IMR-90 (cell line): Measurements from ENCODE around the gene NHLH2. TPM values are rescaled to one million over a fixed set of nuclear protein-coding genes. Genes with fewer than 3 reads are reported as not detected.

Experiments
- ATAC-seq: fragments of 200-7000 bp; cut with Tn5 transposase; 2 replicates; pipeline ENCODE4 v1.9.1; 2020; ENCODE audit warnings: low read depth, mild to moderate bottlenecking, moderate library complexity
- BruUV-seq: library from RNA; stranded (reverse); fragments of 400-500 nt; replicated peaks from 2 replicates; lab custom pipeline; 2021; lab: Mats Ljungman, UMichigan
- CTCF ChIA-PET: fragments of 300-600 bp; formaldehyde crosslinking; extraction: SDS; loops from one replicate; lab custom pipeline; 2021; ENCODE audit warnings: antibody characterized with exemption; lab: Yijun Ruan, JAX
- POLR2A ChIA-PET: fragments of 300-600 bp; sonication (Branson Sonifier 250); formaldehyde crosslinking; loops from one replicate; lab custom pipeline; 2022; ENCODE audit warnings: antibody characterized with exemption; ENCODE audit not compliant: unreplicated experiment; lab: Charles Lee
- DNase-seq: peaks from one replicate; pipeline ENCODE4 v3.0.0; 2013
- H2AFZ ChIP-seq: replicated peaks from 2 replicates; pipeline ENCODE3; 2013; ENCODE audit warnings: low read length, mild to moderate bottlenecking; ENCODE audit not compliant: poor library complexity
- H2AK5ac ChIP-seq: 2 replicates; pipeline ENCODE4 v1.6.1; 2013; ENCODE audit warnings: low read depth, low read length, inconsistent platforms
- H2AK9ac ChIP-seq: replicated peaks from 2 replicates; pipeline ENCODE3; 2013; ENCODE audit warnings: mild to moderate bottlenecking, low read depth, low read length, moderate library complexity; ENCODE audit not compliant: poor library complexity
- H2BK120ac ChIP-seq: 2 replicates; pipeline ENCODE4 v1.6.1; 2013; ENCODE audit warnings: low read depth, low read length, inconsistent platforms
- H2BK15ac ChIP-seq: 3 replicates; pipeline ENCODE4 v1.6.1; 2013; ENCODE audit warnings: low read depth, low read length, inconsistent platforms
- H2BK20ac ChIP-seq: 2 replicates; pipeline ENCODE4 v1.6.1; 2013; ENCODE audit warnings: low read depth, mild to moderate bottlenecking, inconsistent platforms, low read length, moderate library complexity
- H2BK5ac ChIP-seq: 2 replicates; pipeline ENCODE4 v1.6.1; 2013; ENCODE audit warnings: mild to moderate bottlenecking, low read depth, low read length, inconsistent platforms; ENCODE audit not compliant: poor library complexity, severe bottlenecking
- H3K14ac ChIP-seq: replicated peaks from 2 replicates; pipeline ENCODE4 v1.6.1; 2013; ENCODE audit warnings: low read depth, low read length, inconsistent platforms
- H3K18ac ChIP-seq: 2 replicates; pipeline ENCODE4 v1.6.1; 2013; ENCODE audit warnings: low read depth, low read length, control low read depth
- H3K23ac ChIP-seq: 2 replicates; pipeline ENCODE4 v1.6.1; 2013; ENCODE audit warnings: low read depth, low read length, inconsistent platforms
- H3K27ac ChIP-seq: 2 replicates; pipeline ENCODE4 v1.5.1; 2013; ENCODE audit warnings: mild to moderate bottlenecking, control low read depth, low read length; ENCODE audit not compliant: insufficient read depth
- H3K27me3 ChIP-seq: 2 replicates; pipeline ENCODE4 v1.6.1; 2013; ENCODE audit warnings: low read length; ENCODE audit not compliant: control insufficient read depth, insufficient read depth
- H3K36me3 ChIP-seq: 2 replicates; pipeline ENCODE4 v1.6.1; 2013; ENCODE audit warnings: low read length, mixed read lengths; ENCODE audit not compliant: control insufficient read depth, insufficient read depth
- H3K4ac ChIP-seq: 2 replicates; pipeline ENCODE4 v1.6.1; 2013; ENCODE audit warnings: low read depth, low read length, inconsistent platforms
- H3K4me1 ChIP-seq: 2 replicates; pipeline ENCODE4 v1.6.1; 2013; ENCODE audit warnings: low read length, mixed read lengths; ENCODE audit not compliant: control insufficient read depth, insufficient read depth
- H3K4me2 ChIP-seq: 2 replicates; pipeline ENCODE4 v1.6.1; 2013; ENCODE audit warnings: low read depth, mild to moderate bottlenecking, control low read depth, low read length, moderate library complexity
- H3K4me3 ChIP-seq: 2 replicates; pipeline ENCODE4 v1.5.1; 2013; ENCODE audit warnings: low read depth, mild to moderate bottlenecking, control low read depth, low read length, moderate library complexity; ENCODE audit not compliant: insufficient read depth
- H3K56ac ChIP-seq: 2 replicates; pipeline ENCODE4 v1.6.1; 2013; ENCODE audit warnings: low read length, inconsistent platforms; ENCODE audit not compliant: insufficient read depth; ENCODE audit errors: extremely low read depth
- H3K79me1 ChIP-seq, 2 experiments: 2 replicates each; pipeline ENCODE4 v1.6.1; 2013; ENCODE audit warnings: low read length in 2 of 2, inconsistent platforms in 1 of 2, low read depth in 1 of 2
- H3K9ac ChIP-seq: 2 replicates; pipeline ENCODE4 v1.6.1; 2013; ENCODE audit warnings: low read depth, low read length, control low read depth
- H3K9me1 ChIP-seq: 2 replicates; pipeline ENCODE4 v1.6.1; 2013; ENCODE audit warnings: low read length, inconsistent platforms; ENCODE audit not compliant: insufficient read depth
- H3K9me3 ChIP-seq: 2 replicates; pipeline ENCODE4 v1.6.1; 2013; ENCODE audit warnings: low read length; ENCODE audit not compliant: control insufficient read depth, insufficient read depth
- H4K20me1 ChIP-seq: 2 replicates; pipeline ENCODE4 v1.6.1; 2013; ENCODE audit warnings: low read length, inconsistent platforms; ENCODE audit not compliant: insufficient read depth
- H4K5ac ChIP-seq: 2 replicates; pipeline ENCODE4 v1.6.1; 2013; ENCODE audit warnings: mild to moderate bottlenecking, low read depth, low read length, control low read depth
- H4K8ac ChIP-seq, 2 experiments: 2 replicates each; pipeline ENCODE4 v1.6.1; 2013; ENCODE audit warnings: low read depth in 2 of 2, low read length in 2 of 2, control low read depth in 1 of 2, inconsistent platforms in 1 of 2
- H4K91ac ChIP-seq: 2 replicates; pipeline ENCODE4 v1.6.1; 2013; ENCODE audit warnings: low read depth, low read length, inconsistent platforms; ENCODE audit not compliant: insufficient read depth
- BHLHE40 ChIP-seq: fragments of 150-350 bp; IDR thresholded peaks from 2 replicates; pipeline ENCODE4 v1.6.1; 2016; ENCODE audit warnings: mild to moderate bottlenecking, low read depth, low read length
- CEBPB ChIP-seq: IDR thresholded peaks from 2 replicates; pipeline ENCODE4 v1.6.1; 2012; ENCODE audit warnings: low read depth, low read length, improper control_type of control experiment
- CHD1 ChIP-seq: IDR thresholded peaks from 2 replicates; pipeline ENCODE4 v1.6.1; 2012; ENCODE audit warnings: low read depth, low read length, improper control_type of control experiment
- FOS ChIP-seq: fragments of 150-350 bp; IDR thresholded peaks from 2 replicates; pipeline ENCODE4 v1.6.1; 2016; ENCODE audit warnings: low read depth, low read length
- MAFK ChIP-seq: IDR thresholded peaks from 2 replicates; pipeline ENCODE4 v1.6.1; 2012; ENCODE audit warnings: low read depth, low read length, improper control_type of control experiment
- MAZ ChIP-seq: IDR thresholded peaks from 2 replicates; pipeline ENCODE4 v1.6.1; 2012; ENCODE audit warnings: low read depth, mild to moderate bottlenecking, low read length, improper control_type of control experiment, moderate library complexity, borderline replicate concordance
- MXI1 ChIP-seq: IDR thresholded peaks from 2 replicates; pipeline ENCODE4 v1.6.1; 2012; ENCODE audit warnings: low read depth, mild to moderate bottlenecking, low read length, moderate library complexity, borderline replicate concordance
- NFE2L2 ChIP-seq: fragments of 150-350 bp; IDR thresholded peaks from 2 replicates; pipeline ENCODE4 v1.6.1; 2016; ENCODE audit warnings: low read depth, mild to moderate bottlenecking, low read length
- POLR2A ChIP-seq: IDR thresholded peaks from 2 replicates; pipeline ENCODE4 v1.6.1; 2012; ENCODE audit warnings: mild to moderate bottlenecking, low read depth, low read length
- RAD21 ChIP-seq: IDR thresholded peaks from 2 replicates; pipeline ENCODE4 v1.6.1; 2012; ENCODE audit warnings: low read length, improper control_type of control experiment
- RCOR1 ChIP-seq: IDR thresholded peaks from 2 replicates; pipeline ENCODE4 v1.6.1; 2012; ENCODE audit warnings: mild to moderate bottlenecking, low read length, improper control_type of control experiment; ENCODE audit not compliant: insufficient replicate concordance
- RFX5 ChIP-seq: IDR thresholded peaks from 2 replicates; pipeline ENCODE4 v1.8.0; 2012; ENCODE audit warnings: low read depth, mild to moderate bottlenecking, low read length, moderate library complexity
- SMC3 ChIP-seq: fragments of 150-350 bp; IDR thresholded peaks from 2 replicates; pipeline ENCODE4 v1.6.1; 2016; ENCODE audit warnings: low read depth, mild to moderate bottlenecking, antibody characterized with exemption, low read length, moderate library complexity
- WGBS, 2 experiments: methylation state at CpG; one replicate each; pipeline versions ENCODE4 v1.1.5 to v1.1.7; 2013; ENCODE audit warnings: missing lambda C conversion rate in 2 of 2; ENCODE audit not compliant: insufficient read length in 1 of 2; ENCODE audit errors: extremely low coverage in 2 of 2; 5-methylcytosine and 5-hydroxymethylcytosine counted together
- dilution Hi-C: fragments of 300-500 bp; cut with HindIII; formaldehyde crosslinking; loops from one replicate; pipeline ENCODE4 v1.14.3; 2018; ENCODE audit warnings: low sequenced_read_pairs; ENCODE audit not compliant: unreplicated experiment
- in situ Hi-C: fragments of 300-500 bp; cut with MboI; formaldehyde crosslinking; loops from 3 replicates; pipeline ENCODE4 v1.14.3; 2019; ENCODE audit warnings: low sequenced_read_pairs, inconsistent platforms, mixed read lengths
- intact Hi-C: fragments of 100-400 bp; cut with micrococcal nuclease; formaldehyde crosslinking; loops from 2 replicates; pipeline ENCODE4 v1.10.0; 2022
- polyA plus RNA-seq, 3 experiments: library from polyadenylated mRNA; depleted of rRNA; stranded (reverse); fragments of >200 nt; gene quantifications; 2 replicates each; pipeline ENCODE4 v1.2.3, GENCODE V29; 2012; ENCODE audit warnings: low replicate concordance in 1 of 3
- total RNA-seq: library from RNA; depleted of rRNA; stranded (reverse); fragments of >200 nt; gene quantifications from 2 replicates; pipeline ENCODE4 v1.2.3, GENCODE V29; 2012
- TF ChIP-seq, protein P1 (sequence below): conservative IDR thresholded peaks from 2 replicates; pipeline ENCODE4 v1.5.1; 2012; ENCODE audit warnings: mild to moderate bottlenecking, low read depth, low read length, improper control_type of control experiment
- TF ChIP-seq, protein P2 (sequence below): fragments of 150-350 bp; IDR thresholded peaks from 2 replicates; pipeline ENCODE4 v1.6.1; 2016; ENCODE audit warnings: low read depth, mild to moderate bottlenecking, low read length, moderate library complexity, borderline replicate concordance
- TF ChIP-seq, protein P3 (sequence below): fragments of 150-350 bp; IDR thresholded peaks from 2 replicates; pipeline ENCODE4 v1.6.1; 2017; ENCODE audit warnings: mild to moderate bottlenecking, antibody characterized with exemption, low read length, low read depth

Gene NHLH2
- total and polyA plus RNA-seq, 2 of the 4 experiments (the other 2 are of a cell fraction): not detected

DNA sequence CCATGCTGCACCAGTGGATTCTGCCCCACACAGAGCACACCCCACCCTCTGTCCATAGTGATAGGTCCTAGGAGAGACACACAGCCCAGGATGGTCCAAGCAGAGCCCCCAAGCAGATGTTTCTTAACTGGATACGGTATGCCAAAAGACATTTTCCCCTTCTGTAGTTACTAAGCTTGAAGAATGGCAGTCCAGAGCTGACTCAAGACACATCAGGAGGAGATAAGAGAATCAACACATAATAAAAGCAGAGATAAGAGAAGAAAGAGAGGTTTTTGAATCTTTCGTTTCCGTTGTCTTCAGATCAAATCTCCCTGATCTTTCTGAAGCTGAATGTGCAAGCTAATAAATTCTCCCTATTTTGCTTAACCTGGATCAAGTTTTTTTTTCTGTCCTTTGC is 50.6 kb downstream of the NHLH2 start:
- H3K9ac ChIP-seq: no peak overlapping the region
- no peak overlapping the region for H2BK5ac ChIP-seq
- no peak overlapping the region for H3K18ac ChIP-seq
- H4K8ac ChIP-seq: no peak overlapping the region
- intact Hi-C loops (no loop called here), dilution Hi-C loops (no loop called here), in situ Hi-C loops (no loop called here)
- no peaks in the 10 kb centered on the region for H4K20me1 ChIP-seq
- no peak for ATAC-seq
- no peak overlapping the region for H2BK120ac ChIP-seq
- H2AK5ac ChIP-seq: no peak overlapping the region
- no peak for DNase-seq
- no peak overlapping the region for H4K5ac ChIP-seq
- no peak overlapping the region for H3K23ac ChIP-seq
- no CpG with 5 or more reads among the region's 3 CpGs for WGBS, 2 experiments
- H3K56ac ChIP-seq: no peak overlapping the region
- H4K91ac ChIP-seq: no peak overlapping the region
- TF ChIP-seq MAZ (no peak), RAD21 (no peak), SMC3 (no peak), CEBPB (no peak), FOS (no peak), RFX5 (no peak), POLR2A (no peak), NFE2L2 (no peak), MXI1 (no peak), BHLHE40 (no peak), MAFK (no peak), RCOR1 (no peak), CHD1 (no peak)
- TF ChIP-seq, protein P1, sequence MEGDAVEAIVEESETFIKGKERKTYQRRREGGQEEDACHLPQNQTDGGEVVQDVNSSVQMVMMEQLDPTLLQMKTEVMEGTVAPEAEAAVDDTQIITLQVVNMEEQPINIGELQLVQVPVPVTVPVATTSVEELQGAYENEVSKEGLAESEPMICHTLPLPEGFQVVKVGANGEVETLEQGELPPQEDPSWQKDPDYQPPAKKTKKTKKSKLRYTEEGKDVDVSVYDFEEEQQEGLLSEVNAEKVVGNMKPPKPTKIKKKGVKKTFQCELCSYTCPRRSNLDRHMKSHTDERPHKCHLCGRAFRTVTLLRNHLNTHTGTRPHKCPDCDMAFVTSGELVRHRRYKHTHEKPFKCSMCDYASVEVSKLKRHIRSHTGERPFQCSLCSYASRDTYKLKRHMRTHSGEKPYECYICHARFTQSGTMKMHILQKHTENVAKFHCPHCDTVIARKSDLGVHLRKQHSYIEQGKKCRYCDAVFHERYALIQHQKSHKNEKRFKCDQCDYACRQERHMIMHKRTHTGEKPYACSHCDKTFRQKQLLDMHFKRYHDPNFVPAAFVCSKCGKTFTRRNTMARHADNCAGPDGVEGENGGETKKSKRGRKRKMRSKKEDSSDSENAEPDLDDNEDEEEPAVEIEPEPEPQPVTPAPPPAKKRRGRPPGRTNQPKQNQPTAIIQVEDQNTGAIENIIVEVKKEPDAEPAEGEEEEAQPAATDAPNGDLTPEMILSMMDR: no peak
- TF ChIP-seq, protein P2, sequence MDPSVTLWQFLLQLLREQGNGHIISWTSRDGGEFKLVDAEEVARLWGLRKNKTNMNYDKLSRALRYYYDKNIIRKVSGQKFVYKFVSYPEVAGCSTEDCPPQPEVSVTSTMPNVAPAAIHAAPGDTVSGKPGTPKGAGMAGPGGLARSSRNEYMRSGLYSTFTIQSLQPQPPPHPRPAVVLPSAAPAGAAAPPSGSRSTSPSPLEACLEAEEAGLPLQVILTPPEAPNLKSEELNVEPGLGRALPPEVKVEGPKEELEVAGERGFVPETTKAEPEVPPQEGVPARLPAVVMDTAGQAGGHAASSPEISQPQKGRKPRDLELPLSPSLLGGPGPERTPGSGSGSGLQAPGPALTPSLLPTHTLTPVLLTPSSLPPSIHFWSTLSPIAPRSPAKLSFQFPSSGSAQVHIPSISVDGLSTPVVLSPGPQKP: no peak
- TF ChIP-seq, protein P3, sequence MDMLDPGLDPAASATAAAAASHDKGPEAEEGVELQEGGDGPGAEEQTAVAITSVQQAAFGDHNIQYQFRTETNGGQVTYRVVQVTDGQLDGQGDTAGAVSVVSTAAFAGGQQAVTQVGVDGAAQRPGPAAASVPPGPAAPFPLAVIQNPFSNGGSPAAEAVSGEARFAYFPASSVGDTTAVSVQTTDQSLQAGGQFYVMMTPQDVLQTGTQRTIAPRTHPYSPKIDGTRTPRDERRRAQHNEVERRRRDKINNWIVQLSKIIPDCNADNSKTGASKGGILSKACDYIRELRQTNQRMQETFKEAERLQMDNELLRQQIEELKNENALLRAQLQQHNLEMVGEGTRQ: no peak
- no peaks in the 10 kb centered on the region for H3K9me3 ChIP-seq
- no peaks in the 10 kb centered on the region for H3K79me1 ChIP-seq
- H3K4me3 ChIP-seq: no peak overlapping the region
- ChIA-PET POLR2A (no interaction called here), CTCF (no interaction called here)
- H3K4me2 ChIP-seq: no peak overlapping the region
- no TSS peak for BruUV-seq
- H2BK20ac ChIP-seq: no peak overlapping the region
- H2BK15ac ChIP-seq: no peak overlapping the region
- H3K9me1 ChIP-seq: no peaks in the 10 kb centered on the region
- no peak overlapping the region for H3K14ac ChIP-seq
- H2AK9ac ChIP-seq: no peak overlapping the region
- no peaks in the 10 kb centered on the region for H3K4me1 ChIP-seq
- no peak overlapping the region for H3K4ac ChIP-seq
- no peak overlapping the region for H3K27ac ChIP-seq
- H3K27me3 ChIP-seq: peaks cover 13% of the 10 kb centered on the region
- no peaks in the 10 kb centered on the region for H3K36me3 ChIP-seq
- H2AFZ ChIP-seq: no peak overlapping the region
